Measurements from ENCODE around the gene IZUMO2.

DNA sequence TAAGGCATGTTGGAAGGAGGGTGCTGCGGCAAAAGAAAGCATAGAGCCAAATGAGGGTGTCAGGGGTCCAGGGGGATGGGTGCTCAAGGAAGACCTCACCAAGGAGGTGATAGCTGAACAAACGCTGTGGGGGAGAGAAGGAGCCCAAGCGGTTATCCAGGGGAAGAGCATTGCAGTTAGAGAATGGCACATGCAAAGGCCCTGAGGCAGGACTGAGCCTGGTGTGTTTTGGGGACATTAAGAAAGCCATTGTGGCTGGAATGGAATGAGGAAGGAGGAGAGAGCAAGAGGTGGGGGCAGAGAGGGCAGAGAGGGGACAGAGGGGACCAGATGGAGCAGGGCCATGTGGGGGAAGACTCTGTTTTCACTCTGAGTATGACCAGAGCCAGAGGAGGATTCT lies 34.3 kb upstream of the IZUMO2 start:
- TF ChIP-seq, protein P1, sequence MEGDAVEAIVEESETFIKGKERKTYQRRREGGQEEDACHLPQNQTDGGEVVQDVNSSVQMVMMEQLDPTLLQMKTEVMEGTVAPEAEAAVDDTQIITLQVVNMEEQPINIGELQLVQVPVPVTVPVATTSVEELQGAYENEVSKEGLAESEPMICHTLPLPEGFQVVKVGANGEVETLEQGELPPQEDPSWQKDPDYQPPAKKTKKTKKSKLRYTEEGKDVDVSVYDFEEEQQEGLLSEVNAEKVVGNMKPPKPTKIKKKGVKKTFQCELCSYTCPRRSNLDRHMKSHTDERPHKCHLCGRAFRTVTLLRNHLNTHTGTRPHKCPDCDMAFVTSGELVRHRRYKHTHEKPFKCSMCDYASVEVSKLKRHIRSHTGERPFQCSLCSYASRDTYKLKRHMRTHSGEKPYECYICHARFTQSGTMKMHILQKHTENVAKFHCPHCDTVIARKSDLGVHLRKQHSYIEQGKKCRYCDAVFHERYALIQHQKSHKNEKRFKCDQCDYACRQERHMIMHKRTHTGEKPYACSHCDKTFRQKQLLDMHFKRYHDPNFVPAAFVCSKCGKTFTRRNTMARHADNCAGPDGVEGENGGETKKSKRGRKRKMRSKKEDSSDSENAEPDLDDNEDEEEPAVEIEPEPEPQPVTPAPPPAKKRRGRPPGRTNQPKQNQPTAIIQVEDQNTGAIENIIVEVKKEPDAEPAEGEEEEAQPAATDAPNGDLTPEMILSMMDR (IDR thresholded peaks at IDR 0.05 in 2 of 3, conservative IDR thresholded peaks at IDR 0.05 in 1 of 3; ENCODE audit: borderline replicate concordance in 1 of 3, insufficient read depth in 1 of 3, low read depth in 2 of 3, low read length in 2 of 3) = no peak
- TF ChIP-seq ZNF274 (IDR thresholded peaks at IDR 0.05; ENCODE audit: low read depth, low read length) (no peak), SIN3A (IDR thresholded peaks at IDR 0.05; ENCODE audit: low read depth) (no peak), YY1 (IDR thresholded peaks at IDR 0.05; ENCODE audit: extremely low read depth, insufficient replicate concordance, low read depth, low read length) (no peak), TCF7L2 (IDR thresholded peaks at IDR 0.05; ENCODE audit: borderline replicate concordance, extremely low read depth, insufficient read depth, insufficient read length) (no peak), EZH2phosphoT487 (IDR thresholded peaks at IDR 0.05; ENCODE audit: borderline replicate concordance) (no peak), EZH2 (IDR thresholded peaks at IDR 0.05) (no peak), CEBPB (IDR thresholded peaks at IDR 0.05; ENCODE audit: low read depth) (no peak), POLR2A (IDR thresholded peaks at IDR 0.05; ENCODE audit: borderline replicate concordance, extremely low read depth, insufficient read depth, insufficient read length) (no peak), ZFX (IDR thresholded peaks at IDR 0.05) (no peak)
- TF ChIP-seq, protein P2, sequence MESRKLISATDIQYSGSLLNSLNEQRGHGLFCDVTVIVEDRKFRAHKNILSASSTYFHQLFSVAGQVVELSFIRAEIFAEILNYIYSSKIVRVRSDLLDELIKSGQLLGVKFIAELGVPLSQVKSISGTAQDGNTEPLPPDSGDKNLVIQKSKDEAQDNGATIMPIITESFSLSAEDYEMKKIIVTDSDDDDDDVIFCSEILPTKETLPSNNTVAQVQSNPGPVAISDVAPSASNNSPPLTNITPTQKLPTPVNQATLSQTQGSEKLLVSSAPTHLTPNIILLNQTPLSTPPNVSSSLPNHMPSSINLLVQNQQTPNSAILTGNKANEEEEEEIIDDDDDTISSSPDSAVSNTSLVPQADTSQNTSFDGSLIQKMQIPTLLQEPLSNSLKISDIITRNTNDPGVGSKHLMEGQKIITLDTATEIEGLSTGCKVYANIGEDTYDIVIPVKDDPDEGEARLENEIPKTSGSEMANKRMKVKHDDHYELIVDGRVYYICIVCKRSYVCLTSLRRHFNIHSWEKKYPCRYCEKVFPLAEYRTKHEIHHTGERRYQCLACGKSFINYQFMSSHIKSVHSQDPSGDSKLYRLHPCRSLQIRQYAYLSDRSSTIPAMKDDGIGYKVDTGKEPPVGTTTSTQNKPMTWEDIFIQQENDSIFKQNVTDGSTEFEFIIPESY (IDR thresholded peaks at IDR 0.05; ENCODE audit: extremely low read depth, insufficient replicate concordance, low read length) = no peak
- TF ChIP-seq, protein P3, sequence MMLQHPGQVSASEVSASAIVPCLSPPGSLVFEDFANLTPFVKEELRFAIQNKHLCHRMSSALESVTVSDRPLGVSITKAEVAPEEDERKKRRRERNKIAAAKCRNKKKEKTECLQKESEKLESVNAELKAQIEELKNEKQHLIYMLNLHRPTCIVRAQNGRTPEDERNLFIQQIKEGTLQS (IDR thresholded peaks at IDR 0.05) = no peak

All from HCT116 (cell line).